GM21786 (cell line): Measurements from ENCODE around the gene CYB5A.

Experiments used
- ATAC-seq: cut with Tn5 transposase; IDR thresholded peaks from one replicate; pipeline ENCODE4 v1.9.1; 2021; ENCODE audit not compliant: unreplicated experiment

The CYB5A gene

DNA sequence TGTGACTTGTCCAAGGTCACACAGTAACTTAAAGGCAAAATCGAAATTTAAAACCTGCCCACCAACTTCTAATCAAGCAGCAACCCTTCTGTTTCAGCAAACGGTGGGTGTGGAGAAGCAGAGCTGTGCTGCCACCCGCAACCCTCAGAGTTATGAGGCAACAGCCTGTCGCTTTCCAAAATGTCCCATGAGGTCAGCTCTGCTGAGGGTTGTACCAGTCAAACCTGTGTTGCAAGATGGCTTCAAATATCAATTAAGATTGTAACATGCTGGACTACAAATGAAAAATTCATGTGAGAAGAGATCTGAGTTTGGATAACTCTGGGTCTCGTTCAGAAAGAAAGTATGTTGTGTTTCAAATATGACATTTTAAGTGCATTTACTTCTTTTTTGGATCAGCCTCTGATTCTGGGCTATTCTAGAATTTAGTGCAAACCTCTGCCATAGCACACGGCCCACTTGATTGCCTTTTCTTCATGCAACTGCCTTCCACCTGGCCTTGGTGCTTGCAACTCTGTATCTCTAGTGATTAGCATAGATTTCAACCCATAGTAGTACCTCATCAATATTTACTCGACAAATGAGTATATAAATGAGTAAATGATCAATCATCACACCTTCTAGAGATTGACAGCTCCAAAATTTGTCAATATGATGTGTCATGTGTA is 74.2 kb downstream of the CYB5A start:
- ATAC-seq = no peak

DNA sequence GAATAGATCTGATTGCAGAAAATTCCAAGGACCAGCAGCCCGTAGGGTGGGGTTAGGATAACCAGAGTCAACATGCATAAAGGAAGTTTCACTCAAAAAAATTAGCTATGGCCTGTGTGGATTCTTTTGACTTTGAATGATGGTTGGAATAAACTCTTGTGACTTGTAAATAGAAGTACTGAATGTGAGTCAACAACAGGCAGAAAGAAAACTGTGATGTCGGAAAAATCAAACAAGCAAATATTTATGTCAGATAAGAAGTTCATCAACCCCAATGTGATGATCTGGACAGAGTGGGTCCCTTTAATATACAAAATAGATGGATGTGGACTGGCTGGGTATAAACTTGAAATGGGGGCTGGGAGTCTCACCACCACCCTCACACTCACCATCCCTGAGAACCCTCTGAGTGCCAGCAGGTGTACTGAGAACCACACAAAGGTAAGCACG is 75.1 kb downstream of the CYB5A start:
- no peak for ATAC-seq

DNA sequence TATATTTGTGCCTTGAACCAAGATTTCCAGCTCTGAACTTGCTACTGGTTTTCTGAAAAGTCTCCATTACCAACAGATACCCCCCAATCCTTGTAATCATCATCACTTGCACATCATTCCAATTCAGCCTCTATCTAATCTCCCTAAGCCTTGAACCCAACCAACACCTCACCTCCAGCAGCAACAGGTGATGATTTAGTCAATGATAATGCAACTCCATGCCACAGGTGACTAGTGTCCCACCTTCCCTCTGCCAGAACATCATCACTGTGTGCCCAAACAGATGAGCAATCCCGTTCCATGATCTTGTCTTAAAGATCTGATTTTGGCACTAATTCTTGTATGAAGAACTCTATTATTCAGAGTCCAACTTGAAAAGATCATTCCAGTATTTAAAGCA is 75.9 kb downstream of the CYB5A start:
- ATAC-seq = no peak

DNA sequence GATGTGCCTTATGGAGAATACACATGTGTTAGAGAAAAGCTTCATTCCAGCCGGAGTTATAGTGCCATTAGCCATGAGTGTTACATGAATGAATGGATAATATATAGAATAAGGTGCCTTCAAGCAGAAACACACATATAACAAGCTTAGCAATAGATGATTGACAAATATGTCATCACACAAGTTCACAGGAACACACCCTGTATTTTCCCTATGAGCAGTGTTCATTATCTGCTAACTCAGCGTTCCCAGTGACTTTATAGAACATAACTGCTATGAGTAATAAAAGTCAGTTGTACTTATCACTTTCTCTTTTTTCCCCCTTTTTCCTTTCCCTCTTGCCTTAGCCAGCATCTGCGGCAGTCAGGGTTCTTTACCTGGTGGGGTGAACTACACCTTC is 78.3 kb downstream of the CYB5A start:
- ATAC-seq = no peak

DNA sequence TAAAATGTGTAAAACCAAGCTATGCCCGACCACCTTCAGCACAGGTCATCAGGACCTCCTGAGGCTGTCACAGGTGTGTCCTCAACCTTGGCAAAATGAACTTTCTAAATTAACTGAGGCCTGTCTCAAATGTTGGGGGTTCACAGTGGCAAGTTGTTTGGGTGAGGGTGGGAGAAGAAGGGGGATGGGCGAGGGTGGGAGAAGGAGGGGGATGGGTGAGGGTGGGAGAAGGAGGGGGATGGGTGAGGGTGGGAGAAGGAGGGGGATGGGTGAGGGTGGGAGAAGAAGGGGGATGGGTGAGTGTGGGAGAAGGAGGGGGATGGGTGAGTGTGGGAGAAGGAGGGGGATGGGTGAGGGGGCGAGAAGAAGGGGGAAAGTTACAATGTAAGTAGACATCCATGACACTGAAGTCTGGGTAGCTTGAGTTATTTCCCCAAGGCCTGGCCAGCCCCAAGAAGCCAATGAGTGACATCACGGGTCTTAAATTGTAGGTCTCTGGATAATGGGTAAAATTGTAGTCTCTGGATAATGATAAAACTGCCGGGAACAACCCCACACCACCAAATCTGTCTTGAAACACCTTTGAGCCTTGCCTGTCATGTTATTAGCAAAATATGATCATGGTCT is 87.1 kb downstream of the CYB5A start:
- ATAC-seq = no peak

DNA sequence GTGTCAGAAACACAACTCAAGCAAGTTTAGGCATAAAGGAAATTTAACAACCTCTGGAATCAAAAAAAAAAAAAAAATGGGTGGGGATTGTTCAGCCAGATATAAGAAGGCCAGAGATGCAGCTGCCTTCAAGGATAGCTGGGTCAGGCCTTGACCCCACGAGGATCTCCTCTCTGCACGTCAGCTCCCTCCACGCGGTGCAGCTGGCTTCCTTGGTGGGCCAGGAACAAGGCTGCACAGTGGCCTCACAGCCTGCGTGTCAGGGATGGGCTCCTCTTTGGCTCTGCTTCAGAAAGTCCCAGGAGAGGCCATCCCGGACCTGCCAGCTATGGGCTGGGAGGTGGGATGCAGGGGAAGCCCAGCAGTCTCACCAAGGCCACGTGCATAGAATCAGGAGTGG is 88.0 kb downstream of the CYB5A start:
- ATAC-seq = no peak
